CD4-positive, alpha-beta T cell treated with Interleukin-6 for 4 hours (primary cell): Measurements from ENCODE around the gene ETFA.

Experiments
- DNase-seq: peaks from one replicate; pipeline ENCODE4 v3.0.0-alpha.2; 2020; ENCODE audit warnings: mixed read lengths

Gene ETFA

DNA sequence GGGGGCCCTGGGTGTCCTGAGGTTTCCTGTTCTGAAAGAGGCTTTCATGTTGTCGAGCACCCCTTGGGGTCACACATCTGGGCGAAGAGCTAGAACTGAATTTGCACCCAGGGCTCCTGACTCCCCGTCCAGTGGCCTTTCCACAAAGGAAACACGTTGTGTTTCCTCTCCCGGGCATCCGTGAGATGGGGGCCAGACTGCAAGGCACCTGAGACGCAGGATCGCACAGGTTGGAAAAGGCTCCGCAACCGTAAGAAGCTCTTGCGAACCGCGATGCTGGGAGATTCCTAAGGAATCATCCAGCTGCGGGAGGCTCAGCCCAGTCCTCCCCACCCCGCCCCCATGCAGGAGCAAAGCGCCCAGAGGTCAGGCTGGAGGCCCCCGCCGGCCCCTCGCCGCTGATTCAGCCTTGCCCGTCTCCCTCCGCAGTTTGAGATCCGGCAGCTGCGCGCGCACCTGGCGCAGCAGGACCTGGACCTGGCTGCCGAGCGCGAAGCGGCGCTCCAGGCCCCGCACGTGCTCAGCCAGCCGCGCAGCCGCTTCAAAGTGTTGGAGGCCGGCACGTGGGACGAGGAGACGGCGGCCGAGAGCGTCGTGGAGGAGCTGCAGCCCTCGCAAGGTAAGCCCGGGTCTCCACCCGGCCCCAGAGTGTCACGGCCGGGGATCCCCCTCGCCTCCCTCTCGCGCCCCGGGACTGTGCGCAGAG, 119.6 kb downstream of the ETFA start:
- DNase-seq = no peak

DNA sequence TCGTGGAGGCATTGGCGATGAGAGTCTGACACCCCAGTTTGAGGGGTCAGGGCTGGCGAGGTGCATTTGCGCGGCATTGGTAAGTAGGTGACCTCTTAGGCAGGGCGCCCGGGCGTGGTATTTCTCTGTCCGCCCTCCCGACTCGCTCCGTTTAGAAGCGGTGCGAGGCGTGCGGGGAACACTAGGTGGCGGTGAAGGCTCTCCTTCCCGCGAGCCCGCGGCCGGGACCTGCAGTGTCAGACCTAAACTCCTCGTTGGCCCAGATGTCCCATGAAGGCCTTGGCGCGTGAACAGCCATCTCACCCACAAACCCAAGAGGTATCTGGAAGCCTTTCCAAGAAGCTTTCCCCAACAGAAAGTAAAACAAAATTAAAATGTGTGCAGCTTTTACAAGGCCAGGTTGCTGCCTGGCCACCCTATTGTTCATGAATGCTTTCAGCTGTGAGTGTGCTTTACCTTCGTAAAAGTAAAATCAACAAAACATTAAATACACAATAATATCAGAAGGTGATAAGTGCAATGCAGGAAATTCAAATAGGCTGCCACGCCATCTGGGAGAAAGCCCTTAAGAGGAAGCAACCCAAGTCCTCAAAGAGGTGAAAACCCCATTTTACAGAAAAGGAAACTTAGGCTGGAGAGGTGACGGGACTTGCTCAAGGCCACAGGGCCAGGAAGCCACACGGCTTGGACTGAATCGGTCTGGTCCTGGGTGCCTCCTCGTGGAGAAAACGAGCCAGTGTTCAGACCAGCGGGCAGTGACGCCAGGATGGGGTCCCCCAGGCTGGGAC, 120.3 kb downstream of the ETFA start:
- DNase-seq = peak; percentile 65

DNA sequence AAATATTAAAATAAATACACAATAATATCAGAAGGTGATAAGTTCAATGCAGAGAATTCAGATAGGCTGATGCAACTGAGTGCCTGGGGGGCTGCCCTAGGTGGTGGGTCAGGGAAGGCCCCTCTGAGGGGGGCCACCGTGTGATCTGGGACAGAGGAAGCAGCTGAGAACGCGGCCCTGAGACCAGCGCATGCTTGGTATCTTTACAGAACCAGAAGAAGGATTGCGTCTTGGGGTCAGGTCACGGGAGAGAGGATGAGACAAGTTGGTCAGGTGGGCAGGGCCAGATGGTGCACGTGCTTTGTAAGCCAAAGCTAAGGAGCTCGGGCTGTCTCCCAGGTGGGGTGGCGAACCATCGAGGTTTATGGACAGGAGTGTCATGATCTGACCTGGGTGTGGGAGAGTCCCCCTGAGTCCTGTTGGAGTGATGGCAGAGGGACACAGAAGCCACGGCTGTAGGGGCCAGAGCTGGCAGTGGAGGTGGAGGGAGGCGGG, 121.2 kb downstream of the ETFA start:
- no peak for DNase-seq

DNA sequence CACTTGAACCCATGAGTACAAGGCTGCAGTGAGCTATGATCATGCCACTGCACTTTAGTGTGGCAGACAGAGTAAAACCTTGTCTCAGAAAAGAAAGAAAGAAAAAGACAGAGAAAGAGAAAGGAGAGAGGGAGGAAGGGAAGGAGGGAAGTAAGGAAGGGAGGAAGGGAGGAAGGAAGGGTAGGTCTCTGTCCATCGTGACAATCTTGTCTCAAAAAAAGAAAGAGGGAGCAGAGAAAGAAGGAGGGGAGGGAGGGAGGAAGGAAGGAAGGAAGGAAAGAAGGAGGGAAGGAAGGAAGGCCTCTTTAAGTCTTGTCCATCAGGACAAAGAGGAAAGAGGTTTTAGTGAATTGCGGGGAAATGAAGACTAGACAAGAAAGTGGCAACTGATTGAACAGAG, 122.2 kb downstream of the ETFA start:
- no peak for DNase-seq

DNA sequence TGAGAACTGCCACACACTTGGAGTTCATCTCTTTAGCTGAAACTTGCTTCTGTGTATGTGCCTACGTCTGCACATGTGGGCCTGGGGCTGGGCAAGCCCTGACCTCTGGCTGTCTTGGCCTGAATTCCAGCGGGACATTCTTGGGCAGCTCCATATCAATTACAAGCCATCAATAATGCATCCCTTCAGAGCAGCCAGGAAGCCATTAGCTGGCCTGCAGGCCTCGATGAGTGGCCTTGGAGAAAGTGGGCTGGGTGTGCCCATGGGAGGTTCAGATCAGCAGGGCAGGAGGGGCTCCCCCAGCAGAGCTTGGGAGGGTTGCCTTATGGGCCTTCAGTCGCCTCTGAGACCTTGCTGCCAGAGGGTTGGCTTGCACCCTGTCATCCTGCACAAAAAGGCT, 124.1 kb downstream of the ETFA start:
- DNase-seq = no peak

DNA sequence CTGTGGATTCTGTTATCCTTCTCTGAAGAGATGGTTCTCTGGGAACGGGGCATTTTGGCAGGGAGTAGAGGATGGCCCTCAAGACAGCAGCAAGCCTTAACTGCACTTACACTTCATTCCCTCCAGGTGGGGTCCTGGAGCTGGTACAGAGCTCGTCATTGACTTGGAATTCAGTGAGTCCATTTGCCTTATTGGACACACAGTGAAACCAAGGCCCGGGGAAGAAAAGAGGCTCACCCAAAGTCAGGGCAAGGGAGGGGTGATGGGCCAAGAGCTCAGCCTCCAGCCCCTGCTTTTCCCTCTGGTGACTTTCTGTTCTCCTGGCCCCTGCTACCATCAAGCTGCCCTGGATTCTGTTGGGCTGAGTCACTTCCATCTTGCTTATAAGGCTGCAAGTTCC, 125.6 kb downstream of the ETFA start:
- no peak for DNase-seq

DNA sequence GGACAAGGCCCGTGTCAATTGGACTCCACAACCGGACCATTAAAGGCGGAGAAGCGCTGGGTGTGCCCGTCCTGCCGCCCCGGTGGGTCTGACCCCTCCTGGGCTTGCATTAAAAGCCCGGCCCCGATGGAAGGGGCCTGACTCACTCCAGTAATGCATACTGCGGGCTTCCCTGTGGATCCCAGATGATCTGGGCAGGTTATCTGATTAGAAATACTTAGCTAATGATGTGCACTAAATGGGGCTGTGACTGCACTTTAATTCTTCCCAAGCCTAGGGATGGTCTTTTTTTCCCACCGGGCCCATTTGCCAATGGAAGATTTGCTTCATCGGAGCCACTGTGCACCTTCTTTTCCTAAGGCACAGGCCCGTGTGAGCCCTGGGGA, 126.6 kb downstream of the ETFA start:
- no peak for DNase-seq

DNA sequence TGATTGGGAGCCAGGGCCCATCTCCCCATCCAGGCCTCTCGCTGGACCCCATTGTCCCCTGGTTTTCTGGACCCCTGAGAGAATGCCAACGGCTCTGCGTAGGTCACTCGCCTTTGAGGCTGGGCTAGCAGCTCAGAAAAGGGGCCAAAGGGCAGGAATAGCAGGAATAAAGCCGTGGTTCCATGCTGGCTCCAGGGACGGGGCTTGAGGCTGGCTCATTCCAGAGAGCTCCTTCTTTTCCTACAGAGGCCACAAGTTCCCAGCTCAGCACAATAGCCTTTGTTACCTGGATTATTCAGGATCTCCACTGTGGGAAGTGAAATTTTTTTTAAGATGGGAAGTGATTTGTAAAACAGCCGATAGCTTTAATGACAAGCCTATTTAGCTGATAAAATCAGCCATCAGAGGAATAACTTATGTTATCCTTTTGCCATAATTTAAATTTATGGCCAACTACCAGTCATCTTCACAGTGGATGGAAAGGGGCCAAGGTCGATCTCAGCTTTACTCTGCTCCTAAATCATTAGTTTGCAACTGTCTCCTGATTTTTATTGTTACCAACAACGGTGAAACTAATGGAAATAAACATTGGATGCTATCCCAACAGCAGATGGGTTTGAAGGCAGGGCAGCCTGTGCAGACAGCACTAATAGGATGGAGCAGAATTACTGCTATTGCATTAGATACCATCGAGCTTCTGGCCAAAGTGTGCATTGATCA, 127.2 kb downstream of the ETFA start:
- no peak for DNase-seq

DNA sequence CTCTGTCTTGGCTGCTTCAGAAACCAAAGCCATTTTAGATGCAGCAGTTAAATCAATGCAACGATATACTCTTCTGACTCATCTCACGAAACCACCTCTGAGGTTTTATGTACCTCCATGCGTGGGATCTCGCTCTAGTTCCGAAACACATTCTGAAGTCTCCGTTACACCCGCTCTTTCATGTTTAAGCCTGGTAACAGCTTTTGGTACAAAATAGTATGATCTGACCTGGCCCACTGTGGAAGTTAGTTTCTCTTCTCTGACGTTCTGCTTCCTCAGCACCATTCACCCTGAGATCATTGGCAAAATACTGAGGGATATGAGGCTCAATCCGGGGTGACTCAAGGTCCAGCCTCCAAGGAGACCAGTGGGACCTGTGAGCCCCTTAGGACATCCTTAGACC, 129.6 kb downstream of the ETFA start:
- no peak for DNase-seq

DNA sequence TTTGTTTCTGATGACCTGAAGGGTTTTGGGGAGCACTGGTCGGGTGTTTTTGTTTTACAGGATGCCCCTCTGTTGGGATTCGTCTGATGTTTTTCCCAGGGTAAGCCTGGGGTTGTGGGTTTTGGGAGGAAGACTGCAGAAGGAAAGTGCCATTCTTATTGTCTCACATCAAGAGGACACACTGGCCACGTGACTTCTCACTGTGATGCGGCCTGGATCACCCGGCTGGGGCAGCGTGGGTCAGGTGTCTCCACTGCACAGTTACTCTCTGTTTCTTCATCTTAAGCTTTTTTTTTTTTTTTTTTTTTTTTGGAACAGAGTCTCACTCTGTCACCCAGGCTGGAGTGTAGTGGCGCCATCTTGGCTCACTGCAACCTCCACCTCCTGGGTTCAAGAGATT, 130.9 kb downstream of the ETFA start:
- no peak for DNase-seq

DNA sequence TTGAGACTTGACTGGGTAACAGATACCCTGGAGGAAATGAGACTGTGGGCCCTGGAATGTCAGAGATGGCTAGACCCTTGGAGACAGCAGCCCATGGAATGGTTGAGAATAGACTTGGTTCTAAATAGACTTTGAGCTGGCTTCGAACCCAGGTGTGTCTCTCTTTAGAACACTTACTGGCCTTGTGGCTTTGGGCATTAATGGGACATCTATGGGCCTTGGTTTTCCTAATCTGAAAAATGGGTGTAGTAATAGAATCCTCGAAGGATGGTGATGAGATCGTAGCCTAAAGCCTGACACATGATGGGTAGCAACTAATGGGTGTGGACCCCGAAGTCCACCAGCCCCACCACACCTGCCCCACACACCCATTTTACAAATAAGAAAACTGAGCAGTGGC, 132.2 kb downstream of the ETFA start:
- no peak for DNase-seq

DNA sequence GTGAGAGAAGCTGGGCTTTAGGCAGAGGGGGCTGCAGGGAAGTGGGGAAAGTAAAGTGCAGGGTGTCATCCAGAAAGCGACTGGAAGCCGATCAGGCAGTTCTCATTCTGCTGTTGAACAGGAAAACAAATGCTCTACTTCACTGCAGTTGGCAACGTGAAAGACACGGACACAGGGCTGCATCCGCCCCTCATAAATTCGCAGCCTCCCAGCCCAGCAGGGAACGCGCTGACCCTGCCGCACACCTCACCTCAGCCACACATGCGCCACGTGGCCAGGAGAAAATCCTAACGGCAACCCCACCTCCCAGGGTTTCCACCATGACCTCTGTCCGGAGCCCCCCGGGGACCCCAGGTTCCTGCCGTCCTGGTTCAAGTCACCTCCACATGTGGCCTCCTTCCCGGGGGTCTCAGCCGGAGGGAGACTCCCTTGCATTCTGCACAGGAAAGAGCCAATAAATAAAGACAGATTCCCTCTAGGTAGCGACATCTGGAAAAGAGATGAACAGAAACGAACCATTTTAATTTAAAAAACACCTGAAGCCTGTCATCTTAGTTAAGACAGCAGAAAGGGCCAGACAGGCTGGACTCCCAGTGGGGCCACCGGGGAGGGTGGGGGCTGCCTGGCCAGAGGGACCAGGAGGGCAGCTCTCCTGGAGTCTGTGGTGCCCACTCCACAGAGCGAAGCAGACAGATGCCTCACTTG, 132.8 kb downstream of the ETFA start:
- DNase-seq = no peak

DNA sequence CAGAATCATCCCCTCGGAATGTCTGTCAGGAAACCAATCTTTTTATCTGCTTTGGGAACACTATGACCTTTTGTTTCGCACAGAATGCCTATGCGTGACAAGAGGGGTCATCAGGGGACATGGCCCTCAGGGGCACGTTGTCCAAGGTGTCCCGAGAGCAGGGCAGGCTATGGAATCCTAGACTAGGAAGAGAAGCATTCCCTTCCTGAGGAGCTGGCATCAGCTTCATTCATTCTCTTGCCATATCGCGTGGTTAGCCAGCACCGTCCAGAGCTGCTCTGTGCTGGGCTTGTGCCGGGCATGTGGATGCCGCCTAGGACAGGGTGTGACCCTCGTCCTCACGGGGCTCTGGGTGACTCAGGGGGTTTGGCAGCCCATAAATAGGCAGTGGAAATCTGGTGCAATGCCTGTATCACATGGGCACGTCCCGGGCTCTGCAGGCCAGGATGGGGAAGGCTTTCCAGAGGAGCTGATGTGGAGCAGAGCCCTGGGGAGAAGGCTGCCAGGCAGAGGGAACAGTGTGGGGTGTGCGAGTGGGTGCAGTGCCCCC, 133.7 kb downstream of the ETFA start:
- no peak for DNase-seq

DNA sequence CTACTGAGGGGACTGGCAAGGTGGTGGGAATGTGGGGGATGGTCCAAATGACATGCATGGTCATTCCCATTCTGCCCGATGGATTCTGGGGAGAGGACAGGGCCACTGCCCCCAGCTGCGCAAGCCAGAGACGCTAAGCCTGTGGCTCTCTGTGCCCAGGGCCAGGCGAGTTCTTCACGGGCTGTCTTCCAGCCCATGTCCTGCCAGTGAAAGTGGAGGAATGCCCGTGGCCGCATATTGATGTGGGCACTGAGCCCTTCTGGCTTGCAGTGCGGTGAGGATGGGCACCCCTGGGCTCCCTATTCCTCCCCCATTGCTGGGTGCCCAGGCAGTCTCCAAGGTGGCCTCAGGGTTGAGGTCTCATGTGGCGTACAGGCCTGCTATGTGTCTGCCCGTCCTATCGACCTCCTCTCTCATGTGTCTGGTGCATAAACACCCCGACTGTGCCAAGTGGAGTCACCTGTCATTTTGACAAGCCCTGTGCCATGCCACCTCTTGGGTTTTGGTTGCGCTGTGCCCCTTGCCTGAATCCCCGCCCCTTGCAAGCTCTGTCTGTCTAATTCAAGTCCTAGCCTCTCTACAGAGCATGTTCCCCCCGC, 134.7 kb downstream of the ETFA start:
- no peak for DNase-seq

DNA sequence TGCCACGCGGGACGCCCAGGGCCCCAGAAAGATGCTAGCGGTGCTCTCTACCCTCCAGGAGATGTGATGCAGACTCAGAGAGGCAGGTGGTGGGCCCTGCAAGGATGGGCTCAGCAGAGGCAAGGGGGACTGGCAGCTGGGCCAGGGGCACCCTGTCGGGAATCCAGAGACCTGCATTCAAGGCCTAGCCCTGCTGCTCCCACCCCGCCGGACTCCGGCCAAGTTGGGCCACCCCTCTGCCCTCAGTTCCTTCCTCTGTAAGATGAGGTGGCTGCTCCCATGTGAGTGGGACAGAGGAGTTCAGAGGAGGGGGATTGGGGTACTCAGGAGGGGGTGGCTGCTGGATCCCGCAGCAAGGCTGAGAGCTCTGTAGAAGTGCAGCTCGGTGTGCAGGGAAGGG, 135.2 kb downstream of the ETFA start:
- DNase-seq = no peak

DNA sequence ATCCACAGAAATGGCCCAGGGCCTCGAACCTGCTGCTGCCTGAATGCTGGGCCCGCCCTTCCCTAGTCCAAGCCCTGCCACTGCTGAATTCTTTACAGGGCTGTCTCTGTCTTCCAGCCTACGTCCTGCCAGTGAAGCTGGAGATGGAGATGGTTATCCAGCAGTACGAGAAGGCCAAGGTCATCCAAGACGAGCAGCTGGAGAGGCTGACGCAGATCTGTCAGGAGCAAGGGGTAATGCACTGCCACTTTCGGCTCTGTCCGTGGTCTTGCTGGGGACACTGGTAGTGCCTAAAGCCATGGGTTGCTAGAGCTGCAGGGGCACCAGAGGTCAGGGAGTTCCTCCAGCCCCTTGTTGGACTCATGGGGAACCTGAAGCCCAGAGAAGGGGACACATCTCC, 135.8 kb downstream of the ETFA start:
- no peak for DNase-seq

DNA sequence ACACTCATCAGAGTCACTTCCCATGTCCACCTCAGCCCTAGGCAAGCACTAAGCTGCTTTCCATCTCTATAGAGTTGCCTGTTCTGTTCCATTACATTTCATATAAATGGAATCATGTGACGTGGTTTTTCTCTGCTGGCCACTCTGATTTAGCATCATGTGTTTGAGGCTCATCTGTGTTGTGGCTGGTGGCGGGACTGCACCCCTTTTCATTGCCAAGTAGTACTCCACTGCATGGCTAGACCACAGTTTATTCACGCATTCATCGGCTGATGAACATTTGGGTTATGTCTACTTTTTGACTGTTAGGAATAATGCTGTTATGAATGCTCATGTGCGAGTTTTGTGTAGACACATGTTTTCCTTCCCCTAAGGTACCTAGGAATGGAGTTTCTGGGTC, 136.6 kb downstream of the ETFA start:
- DNase-seq = no peak

DNA sequence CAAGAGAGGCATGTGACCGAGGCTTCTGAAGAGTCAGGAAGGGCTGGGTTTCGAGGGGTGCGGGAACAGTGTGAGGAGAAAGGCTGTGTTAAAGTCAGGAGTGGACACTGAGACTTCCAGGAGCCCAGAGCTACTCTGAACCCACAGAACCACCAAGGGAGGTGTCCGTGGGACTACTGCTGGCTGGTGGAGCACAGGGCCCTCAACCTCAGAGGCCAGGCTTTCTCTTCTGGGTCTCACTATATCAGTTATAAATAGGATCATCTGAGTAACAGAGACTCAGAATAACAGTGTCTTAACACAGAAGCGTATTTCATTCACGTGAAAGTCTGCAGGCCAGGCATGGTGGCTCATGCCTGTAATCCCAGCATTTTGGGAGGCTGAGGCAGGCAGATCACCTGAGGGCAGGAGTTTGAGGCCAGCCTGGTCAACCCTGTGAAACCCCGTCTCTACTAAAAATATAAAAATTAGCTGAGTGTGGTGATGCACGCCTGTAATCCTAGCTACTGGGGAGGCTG, 137.9 kb downstream of the ETFA start:
- DNase-seq = no peak

DNA sequence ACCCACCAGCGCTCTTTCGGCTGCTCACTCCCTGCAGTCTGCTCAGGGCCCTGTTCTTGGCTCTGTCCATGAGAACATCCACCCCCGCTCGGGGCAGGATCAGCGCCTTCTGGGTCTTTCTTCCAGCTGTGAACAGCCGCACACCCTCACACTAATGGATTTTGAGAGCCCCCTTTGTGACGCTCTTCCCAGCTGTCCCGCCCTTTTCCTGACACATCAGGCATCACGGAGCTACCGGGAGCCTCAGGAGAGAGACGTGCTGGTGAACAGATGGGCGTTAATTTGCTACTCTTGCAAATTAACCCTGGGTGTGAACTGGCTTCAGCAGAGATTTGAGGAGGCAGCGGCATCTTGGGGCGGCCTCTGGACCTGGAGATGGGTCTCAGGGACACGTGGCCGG, 138.5 kb downstream of the ETFA start:
- no peak for DNase-seq

DNA sequence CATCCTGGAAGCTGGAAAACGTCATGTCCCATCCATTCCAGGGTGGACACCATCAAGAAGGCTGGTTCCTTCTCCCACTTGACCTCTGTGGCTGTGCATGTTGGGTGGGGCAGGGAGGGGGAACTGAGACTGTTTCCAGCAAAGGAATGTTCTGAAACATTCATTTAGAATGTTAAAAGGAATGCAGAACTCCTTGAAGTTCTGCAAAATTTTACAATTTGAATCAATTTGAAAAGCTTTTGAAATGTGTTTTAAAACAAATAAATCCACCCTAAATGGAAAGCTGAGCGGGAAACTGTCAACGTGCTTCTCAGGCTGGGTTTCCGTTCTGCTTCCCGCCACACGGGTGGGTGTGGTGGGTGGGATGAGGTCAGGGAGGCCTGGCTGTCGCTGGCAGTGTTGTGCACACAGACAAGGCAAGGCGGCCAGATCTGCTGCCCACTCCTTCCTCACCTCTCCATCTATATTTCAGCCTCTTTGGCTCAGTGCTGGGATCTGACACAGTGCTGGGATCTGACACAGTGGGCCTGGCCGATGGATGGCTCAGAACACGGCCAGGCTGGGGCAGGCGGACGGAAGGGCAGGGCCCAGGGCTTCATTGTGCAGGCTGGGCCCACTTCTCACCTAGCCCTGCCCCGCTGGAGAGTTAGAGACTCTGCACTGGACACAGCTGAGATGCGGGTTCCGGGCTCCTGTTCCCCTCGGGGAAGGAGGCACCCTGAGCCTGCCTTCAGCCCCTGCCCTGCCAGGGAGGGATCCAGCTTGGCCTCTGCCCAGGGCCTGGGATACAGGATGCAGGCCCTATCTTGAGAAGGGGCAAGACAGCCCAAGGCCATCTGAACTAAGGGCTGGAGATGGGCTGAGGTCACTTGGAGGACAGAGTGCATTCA, 141.1 kb downstream of the ETFA start:
- DNase-seq = no peak

DNA sequence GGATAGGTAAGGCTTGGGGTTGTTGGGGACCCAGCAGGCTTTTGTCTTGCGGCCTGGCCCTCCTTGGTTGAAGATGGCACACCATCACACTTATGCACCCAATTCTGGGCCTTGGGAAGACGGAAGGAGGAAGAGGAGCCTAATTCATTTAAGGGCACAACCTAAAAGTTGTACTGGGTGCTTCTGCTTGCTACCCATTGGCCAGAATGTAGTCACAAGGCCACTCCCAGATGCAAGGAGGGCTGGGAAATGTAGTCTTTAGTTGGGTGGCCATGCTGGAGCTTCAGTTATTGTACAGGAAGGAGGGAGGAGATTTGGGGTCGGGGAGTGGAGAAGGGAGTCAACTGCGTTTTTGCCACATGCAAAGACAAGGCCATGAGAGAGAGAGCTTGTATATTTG, 142.3 kb downstream of the ETFA start:
- no peak for DNase-seq
